Measurements from ENCODE around the gene ABCA3.

The ABCA3 gene

DNA sequence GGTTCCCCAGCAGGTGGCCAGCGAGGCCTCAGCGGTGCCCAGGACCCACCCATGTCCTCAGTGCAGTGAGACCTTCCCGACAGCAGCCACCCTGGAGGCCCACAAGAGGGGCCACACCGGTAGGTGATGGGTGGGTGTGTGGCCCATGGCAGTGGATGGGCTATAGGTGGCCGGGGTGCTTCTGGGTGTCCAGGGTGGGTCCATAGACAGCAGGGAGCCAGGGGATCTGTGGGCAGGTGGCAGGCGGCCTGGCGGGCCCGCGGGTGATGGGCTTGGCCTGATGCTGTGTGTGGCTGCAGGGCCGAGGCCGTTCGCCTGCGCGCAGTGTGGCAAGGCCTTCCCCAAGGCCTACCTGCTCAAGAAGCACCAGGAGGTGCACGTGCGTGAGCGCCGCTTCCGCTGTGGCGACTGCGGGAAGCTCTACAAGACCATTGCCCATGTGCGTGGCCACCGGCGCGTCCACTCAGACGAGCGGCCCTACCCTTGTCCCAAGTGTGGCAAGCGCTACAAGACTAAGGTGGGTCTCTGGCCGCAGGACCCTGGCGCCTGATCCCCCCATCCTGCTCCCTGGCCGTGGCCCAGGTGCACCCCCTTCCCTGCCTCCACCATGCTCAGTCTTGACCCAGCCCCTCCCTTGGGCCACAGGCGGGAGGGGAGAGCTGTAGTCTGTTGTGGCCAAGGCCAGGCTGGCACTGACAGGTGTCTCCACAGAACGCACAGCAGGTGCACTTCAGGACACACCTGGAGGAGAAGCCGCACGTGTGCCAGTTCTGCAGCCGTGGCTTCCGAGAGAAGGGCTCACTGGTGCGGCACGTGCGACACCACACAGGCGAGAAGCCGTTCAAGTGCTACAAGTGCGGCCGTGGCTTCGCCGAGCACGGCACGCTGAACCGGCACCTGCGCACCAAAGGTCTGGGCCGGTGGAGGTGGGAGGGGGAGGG lies 106.4 kb downstream of the ABCA3 start:
- no peak for DNase-seq

DNA sequence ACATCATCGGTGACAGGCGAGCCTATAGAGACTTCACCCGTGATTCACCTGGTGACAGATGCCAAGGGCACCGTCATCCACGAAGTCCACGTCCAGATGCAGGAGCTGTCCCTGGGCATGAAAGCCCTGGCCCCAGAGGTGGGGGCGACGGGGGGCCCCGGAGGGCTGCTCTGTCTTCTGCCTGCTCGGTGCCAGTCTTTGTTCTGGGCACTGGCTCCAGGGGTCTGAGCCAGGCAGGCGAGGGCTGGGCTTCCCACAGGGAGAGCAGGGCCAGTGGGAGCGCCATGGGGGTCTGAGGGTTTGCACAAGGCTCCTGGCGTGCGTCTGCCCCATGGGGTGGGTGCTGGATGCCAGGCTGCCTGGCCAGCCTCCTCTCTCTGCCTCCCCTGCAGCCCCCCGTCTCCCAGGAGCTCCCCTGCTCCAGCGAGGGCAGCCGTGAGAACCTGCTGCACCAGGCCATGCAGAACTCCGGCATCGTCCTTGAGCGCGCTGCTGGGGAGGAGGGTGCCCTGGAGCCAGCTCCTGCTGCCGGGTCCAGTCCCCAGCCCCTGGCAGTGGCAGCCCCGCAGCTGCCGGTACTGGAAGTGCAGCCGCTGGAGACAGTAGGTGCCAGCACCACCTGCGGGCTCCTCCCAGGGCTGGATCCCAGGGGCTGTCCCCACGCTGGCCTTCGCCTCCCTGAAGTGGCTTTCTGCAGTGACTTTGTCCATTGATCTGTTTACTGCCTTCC lies 107.3 kb downstream of the ABCA3 start:
- no peak for DNase-seq

DNA sequence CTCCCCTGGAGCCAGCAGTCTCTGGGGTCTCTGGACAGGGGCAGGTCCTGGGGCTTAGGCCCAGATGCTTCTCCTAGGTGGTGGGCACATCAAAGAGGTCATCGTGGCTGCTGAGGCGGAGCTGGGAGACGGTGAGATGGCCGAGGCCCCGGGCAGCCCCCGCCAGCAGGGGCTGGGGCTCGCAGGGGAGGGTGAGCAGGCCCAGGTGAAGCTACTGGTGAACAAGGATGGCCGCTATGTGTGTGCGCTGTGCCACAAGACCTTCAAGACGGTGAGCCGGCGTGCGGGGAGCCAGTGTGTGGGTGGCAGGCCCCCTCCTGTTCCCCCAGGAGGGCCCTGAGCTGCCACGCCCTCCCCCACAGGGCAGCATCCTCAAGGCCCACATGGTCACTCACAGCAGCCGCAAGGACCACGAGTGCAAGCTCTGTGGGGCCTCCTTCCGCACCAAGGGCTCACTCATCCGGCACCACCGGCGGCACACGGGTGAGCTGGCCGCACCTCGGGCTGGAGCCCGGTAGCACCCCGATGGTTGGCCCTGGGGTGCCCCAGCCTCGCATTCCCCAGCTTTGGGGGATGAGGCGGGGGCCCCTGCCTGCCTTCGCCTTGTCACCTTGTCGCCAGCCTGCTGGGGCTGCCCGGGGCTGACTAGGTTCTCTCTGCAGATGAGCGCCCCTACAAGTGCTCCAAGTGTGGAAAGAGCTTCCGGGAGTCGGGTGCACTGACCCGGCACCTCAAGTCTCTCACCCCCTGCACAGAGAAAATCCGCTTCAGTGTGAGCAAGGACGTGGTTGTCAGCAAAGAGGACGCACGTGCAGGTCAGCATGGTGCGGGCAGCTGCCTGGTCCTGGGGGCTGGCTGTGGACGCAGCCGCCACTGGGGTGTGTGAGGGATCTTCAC lies 108.2 kb downstream of the ABCA3 start:
- DNase-seq: no peak

- no peak for DNase-seq
These were observed 109.3 kb downstream of the ABCA3 start for GRCh38 chr16:2231016-2231931.

DNA sequence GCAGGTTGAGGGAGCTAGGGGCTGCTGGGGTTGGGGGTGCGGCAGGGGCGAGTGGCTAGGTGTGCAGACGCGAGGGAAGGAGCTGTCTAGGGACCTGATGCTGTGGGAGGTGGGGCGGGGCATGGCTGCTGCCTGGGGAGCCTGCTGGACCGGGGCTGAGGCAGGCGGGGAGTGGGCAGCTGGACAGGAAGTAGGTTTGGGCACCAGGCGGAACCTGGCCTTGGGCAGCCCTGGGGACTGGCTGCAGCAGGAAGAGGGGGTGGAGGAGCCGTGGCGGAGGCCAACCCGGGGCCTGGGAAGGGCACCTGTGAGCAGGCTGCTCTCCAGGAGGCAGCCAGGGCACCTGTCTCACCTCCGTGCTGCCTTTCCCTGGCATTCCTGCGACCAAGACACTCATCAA lies 110.2 kb downstream of the ABCA3 start:
- no peak for DNase-seq

DNA sequence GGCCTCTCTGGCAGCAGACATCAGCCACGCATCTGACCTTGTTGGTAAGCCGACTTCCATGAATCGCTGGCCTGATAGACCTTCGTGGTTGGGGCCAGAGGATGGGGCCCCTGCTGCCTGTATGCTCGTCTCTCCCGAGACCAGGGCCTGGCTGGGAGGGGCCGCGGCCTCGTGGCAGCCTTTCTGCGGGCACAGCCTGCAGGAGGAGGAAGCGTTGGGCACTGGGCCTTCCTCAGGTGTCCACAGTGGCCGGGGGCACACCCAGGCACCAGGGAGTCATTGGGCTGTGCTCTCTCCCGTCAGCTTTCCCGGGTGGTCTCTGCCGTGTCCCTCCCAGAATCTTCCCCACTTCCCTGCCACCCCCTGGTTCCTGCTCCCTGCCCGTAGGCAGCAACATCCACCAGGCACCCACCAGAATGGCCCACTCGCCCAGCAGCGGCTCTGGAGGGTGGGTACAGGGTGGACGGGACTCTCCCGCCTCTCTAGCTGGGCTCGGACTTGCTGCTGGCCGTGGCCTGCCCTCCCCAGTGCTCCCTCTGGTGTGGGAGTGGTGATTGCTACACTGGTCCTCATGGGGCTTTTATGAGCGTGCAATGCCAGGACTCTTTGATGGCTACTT lies 110.8 kb downstream of the ABCA3 start:
- DNase-seq: no peak

DNA sequence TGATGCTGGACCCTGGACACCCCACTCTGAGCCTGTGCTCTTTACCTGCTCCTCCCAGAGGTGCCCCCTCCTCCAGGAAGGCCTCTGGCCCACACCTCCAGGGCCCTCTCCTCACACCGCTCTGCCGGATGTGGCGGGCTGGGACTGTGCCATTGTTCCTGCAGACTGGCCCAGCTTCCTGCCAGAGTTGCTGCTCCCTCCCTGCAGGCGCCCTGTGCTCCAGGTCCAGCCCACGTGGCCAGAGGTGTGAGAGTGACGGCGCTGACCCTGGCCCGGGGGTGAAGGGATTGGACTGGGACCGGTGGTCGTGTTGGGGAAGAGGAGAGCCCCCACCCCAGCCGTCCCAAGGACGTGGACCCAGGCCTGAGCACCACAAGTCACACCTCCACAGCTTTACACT lies 111.4 kb downstream of the ABCA3 start:
- no peak for DNase-seq

GRCh38 chr16:2228161-2228824 lies 112.2 kb downstream of the ABCA3 start:
- DNase-seq: no peak

DNA sequence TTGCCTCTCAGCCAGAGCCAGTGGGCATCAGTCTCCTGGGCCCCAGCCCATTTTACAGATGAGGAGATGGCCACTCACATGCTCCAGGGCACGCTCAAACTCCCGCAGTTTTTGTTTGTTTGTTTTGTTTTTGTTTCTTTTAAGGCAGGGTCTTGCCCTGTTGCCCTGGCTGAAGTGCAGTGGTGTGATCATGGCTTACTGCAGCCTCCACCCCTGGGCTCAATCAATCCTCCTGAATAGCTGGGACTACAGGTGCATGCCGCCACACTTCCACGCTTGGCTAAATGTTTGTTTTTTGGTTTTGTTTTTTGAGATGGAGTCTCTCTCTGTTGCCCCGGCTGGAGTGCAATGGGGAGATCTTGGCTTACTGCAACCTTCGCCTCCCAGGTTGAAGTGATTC lies 113.6 kb downstream of the ABCA3 start:
- DNase-seq: no peak

DNA sequence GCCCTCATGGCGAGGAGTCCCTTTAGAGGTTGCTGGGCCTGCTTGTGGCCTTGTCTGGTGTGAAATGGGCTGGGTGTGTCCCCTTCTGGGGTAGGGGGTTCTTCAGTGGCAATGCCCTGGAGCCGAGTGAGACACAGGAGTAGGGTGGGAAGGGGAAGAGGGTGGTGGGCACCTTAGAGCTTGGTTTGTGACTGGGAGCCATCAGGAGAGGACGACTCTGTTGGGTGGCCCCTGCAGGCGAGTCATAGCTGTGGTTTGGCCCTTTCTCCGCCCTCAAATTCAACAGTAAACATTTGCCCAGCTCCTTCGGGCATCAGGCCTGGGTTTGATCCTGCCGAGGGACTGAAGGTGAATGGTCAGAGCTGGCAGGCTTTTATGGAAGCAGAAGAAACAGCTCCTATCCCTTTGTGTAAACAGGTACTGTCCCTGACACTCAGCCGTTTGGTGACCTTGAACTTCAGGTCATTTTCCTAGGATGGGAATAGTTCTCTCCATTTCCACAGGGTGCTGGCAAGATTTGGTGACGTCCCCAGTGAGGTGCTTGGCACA lies 114.2 kb downstream of the ABCA3 start:
- DNase-seq: no peak
